Trophoblast cell (in vitro differentiated cells and primary cell): ENCODE measurements around the gene EIF2B4.

Experiments used
- DNase-seq, 2 donors: peaks; one replicate each; pipeline ENCODE4 v3.0.0-alpha.2; 2016
- H2AFZ ChIP-seq: 2 replicates; pipeline ENCODE4 v1.6.1; 2013; ENCODE audit warnings: low read length, moderate library complexity, mild to moderate bottlenecking; ENCODE audit not compliant: insufficient read depth, poor library complexity
- H2AK5ac ChIP-seq: 2 replicates; pipeline ENCODE4 v1.6.1; 2013; ENCODE audit warnings: mild to moderate bottlenecking, low read length
- H2BK120ac ChIP-seq: 2 replicates; pipeline ENCODE4 v1.6.1; 2013; ENCODE audit warnings: low read length, mild to moderate bottlenecking, moderate library complexity; ENCODE audit not compliant: insufficient read depth, poor library complexity
- H2BK12ac ChIP-seq: 2 replicates; pipeline ENCODE4 v1.6.1; 2013; ENCODE audit warnings: mild to moderate bottlenecking, low read length, moderate library complexity
- H2BK5ac ChIP-seq: 2 replicates; pipeline ENCODE4 v1.6.1; 2013; ENCODE audit warnings: low read length, low read depth, moderate library complexity, mild to moderate bottlenecking; ENCODE audit not compliant: poor library complexity
- H3K14ac ChIP-seq: 2 replicates; pipeline ENCODE4 v1.6.1; 2013; ENCODE audit warnings: mild to moderate bottlenecking, low read length
- H3K18ac ChIP-seq: 2 replicates; pipeline ENCODE4 v1.6.1; 2013; ENCODE audit warnings: mild to moderate bottlenecking, low read length
- H3K23ac ChIP-seq: 2 replicates; pipeline ENCODE4 v1.6.1; 2013; ENCODE audit warnings: low read length
- H3K27ac ChIP-seq: 2 replicates; pipeline ENCODE4 v1.5.1; 2013; ENCODE audit warnings: low read depth, mild to moderate bottlenecking, inconsistent platforms, low read length, moderate library complexity
- H3K27me3 ChIP-seq: 2 replicates; pipeline ENCODE4 v1.6.1; 2013; ENCODE audit warnings: inconsistent platforms, mild to moderate bottlenecking, low read length, moderate library complexity; ENCODE audit not compliant: insufficient read depth
- H3K36me3 ChIP-seq, 2 experiments: 1 replicate in 1 of 2; 2 replicates in 1 of 2; pipeline ENCODE4 v1.6.1; 2013; ENCODE audit warnings: low read length in 2 of 2, mild to moderate bottlenecking in 2 of 2, moderate library complexity in 1 of 2; ENCODE audit not compliant: insufficient read depth in 2 of 2, control insufficient read depth in 1 of 2
- H3K4ac ChIP-seq: 2 replicates; pipeline ENCODE4 v1.6.1; 2013; ENCODE audit warnings: low read depth, mild to moderate bottlenecking, low read length, moderate library complexity
- H3K4me1 ChIP-seq, 2 experiments: 1 replicate in 1 of 2; 2 replicates in 1 of 2; pipeline ENCODE4 v1.6.1; 2013; ENCODE audit warnings: low read length in 2 of 2, mild to moderate bottlenecking in 2 of 2, moderate library complexity in 1 of 2; ENCODE audit not compliant: insufficient read depth in 2 of 2, control insufficient read depth in 1 of 2
- H3K4me2 ChIP-seq: 2 replicates; pipeline ENCODE4 v1.6.1; 2013; ENCODE audit warnings: inconsistent platforms, mild to moderate bottlenecking, low read length, moderate library complexity
- H3K4me3 ChIP-seq: 2 replicates; pipeline ENCODE4 v1.5.1; 2013; ENCODE audit warnings: mild to moderate bottlenecking, low read depth, low read length, inconsistent platforms
- H3K79me1 ChIP-seq: one replicate; pipeline ENCODE4 v1.6.1; 2013; ENCODE audit warnings: low read length
- H3K79me2 ChIP-seq: 2 replicates; pipeline ENCODE4 v1.6.1; 2013; ENCODE audit warnings: low read length, mild to moderate bottlenecking; ENCODE audit not compliant: control insufficient read depth, insufficient read depth, poor library complexity
- H3K9ac ChIP-seq: 2 replicates; pipeline ENCODE4 v1.6.1; 2013; ENCODE audit warnings: mild to moderate bottlenecking, low read length
- H3K9me3 ChIP-seq: 2 replicates; pipeline ENCODE4 v1.6.1; 2013; ENCODE audit warnings: low read depth, mild to moderate bottlenecking, control low read depth, inconsistent platforms, low read length; ENCODE audit not compliant: insufficient read depth
- H4K12ac ChIP-seq: 2 replicates; pipeline ENCODE4 v1.6.1; 2013; ENCODE audit warnings: low read depth, mild to moderate bottlenecking, low read length, moderate library complexity
- H4K8ac ChIP-seq: 2 replicates; pipeline ENCODE4 v1.6.1; 2013; ENCODE audit warnings: low read depth, mild to moderate bottlenecking, low read length, moderate library complexity
- H4K91ac ChIP-seq: one replicate; pipeline ENCODE4 v1.6.1; 2013; ENCODE audit warnings: low read depth, mild to moderate bottlenecking, low read length, moderate library complexity
- WGBS: extraction: QIAGEN DNeasy Blood & Tissue Kit; methylation state at CpG from one replicate; pipeline ENCODE4 v1.1.7; 2013; ENCODE audit warnings: missing lambda C conversion rate; ENCODE audit not compliant: insufficient read length, insufficient coverage; ENCODE audit errors: extremely low coverage; 5-methylcytosine and 5-hydroxymethylcytosine counted together

Gene EIF2B4

GRCh38 chr2:27350106-27350693 lies 19.9 kb downstream of the EIF2B4 start:
- no peak overlapping the region for H3K4me2 ChIP-seq
- no peak overlapping the region for H2BK12ac ChIP-seq
- H4K91ac ChIP-seq = no peak overlapping the region
- H3K4me3 ChIP-seq = no peak overlapping the region
- H3K14ac ChIP-seq = no peak overlapping the region
- peaks cover 1 to 3% of the 10 kb centered on the region in 2 experiments for H3K36me3 ChIP-seq
- H2AK5ac ChIP-seq = no peak overlapping the region
- no peak for DNase-seq
- H2BK5ac ChIP-seq = no peak overlapping the region
- H3K79me1 ChIP-seq = no peaks in the 10 kb centered on the region
- H4K12ac ChIP-seq = no peak overlapping the region
- H3K27me3 ChIP-seq = no peaks in the 10 kb centered on the region
- peaks cover 0 to 2% of the 10 kb centered on the region in 2 experiments for H3K4me1 ChIP-seq
- no peak overlapping the region for H3K23ac ChIP-seq
- H2AFZ ChIP-seq = no peak overlapping the region
- peaks cover 7% of the 10 kb centered on the region for H3K79me2 ChIP-seq
- H3K9ac ChIP-seq = no peak overlapping the region
- no peaks in the 10 kb centered on the region for H3K9me3 ChIP-seq
- no peak overlapping the region for H3K27ac ChIP-seq
- no peak overlapping the region for H4K8ac ChIP-seq
- no peak overlapping the region for H3K4ac ChIP-seq
- no peak overlapping the region for H3K18ac ChIP-seq
- no peak overlapping the region for H2BK120ac ChIP-seq
- WGBS = no CpG with 5 or more reads among the region's 7 CpGs

- Histone ChIP-seq H4K8ac (no peak overlapping the region), H3K27me3 (no peaks in the 10 kb centered on the region), H2AK5ac (no peak overlapping the region), H3K4ac (peak overlapping the region; percentile 70), H3K18ac (no peak overlapping the region), H3K27ac (no peak overlapping the region), H3K9ac (no peak overlapping the region), H3K79me1 (no peaks in the 10 kb centered on the region), H3K79me2 (peaks cover 3% of the 10 kb centered on the region), H3K4me2 (no peak overlapping the region), H3K4me3 (no peak overlapping the region), H3K4me1 (no peaks in the 10 kb centered on the region), H3K23ac (no peak overlapping the region), H3K14ac (no peak overlapping the region), H4K91ac (no peak overlapping the region), H2AFZ (no peak overlapping the region), H2BK120ac (no peak overlapping the region), H4K12ac (no peak overlapping the region), H2BK12ac (no peak overlapping the region), H3K36me3 (peaks cover 7 to 11% of the 10 kb centered on the region in 2 experiments), H2BK5ac (no peak overlapping the region), H3K9me3 (no peaks in the 10 kb centered on the region)
- no CpG with 5 or more reads among the region's 2 CpGs for WGBS
- no peak for DNase-seq
These were observed 22.5 kb downstream of the EIF2B4 start for GRCh38 chr2:27347641-27348040.

- no peaks in the 10 kb centered on the region for H3K79me2 ChIP-seq
- H4K91ac ChIP-seq = no peak overlapping the region
- H3K27ac ChIP-seq = no peak overlapping the region
- H2BK12ac ChIP-seq = no peak overlapping the region
- H3K4me1 ChIP-seq = no peaks in the 10 kb centered on the region
- H3K4ac ChIP-seq = no peak overlapping the region
- H3K4me3 ChIP-seq = no peak overlapping the region
- DNase-seq = no peak
- H2AK5ac ChIP-seq = no peak overlapping the region
- H2BK120ac ChIP-seq = no peak overlapping the region
- no peak overlapping the region for H4K12ac ChIP-seq
- H3K23ac ChIP-seq = no peak overlapping the region
- no CpG with 5 or more reads among the region's 7 CpGs for WGBS
- no peaks in the 10 kb centered on the region for H3K79me1 ChIP-seq
- H3K14ac ChIP-seq = no peak overlapping the region
- H3K36me3 ChIP-seq = peaks cover 56 to 77% of the 10 kb centered on the region in 2 experiments
- no peak overlapping the region for H3K18ac ChIP-seq
- H2BK5ac ChIP-seq = no peak overlapping the region
- H3K4me2 ChIP-seq = no peak overlapping the region
- no peak overlapping the region for H4K8ac ChIP-seq
- no peaks in the 10 kb centered on the region for H3K27me3 ChIP-seq
- no peak overlapping the region for H3K9ac ChIP-seq
- no peak overlapping the region for H2AFZ ChIP-seq
- H3K9me3 ChIP-seq = no peaks in the 10 kb centered on the region
These were observed 34.0 kb downstream of the EIF2B4 start for GRCh38 chr2:27336173-27336572.

GRCh38 chr2:27335311-27335710 lies 34.8 kb downstream of the EIF2B4 start:
- H4K91ac ChIP-seq = no peak overlapping the region
- H3K79me2 ChIP-seq = no peaks in the 10 kb centered on the region
- no peak overlapping the region for H3K4me2 ChIP-seq
- H3K27ac ChIP-seq = no peak overlapping the region
- no peak overlapping the region for H2AFZ ChIP-seq
- no peak overlapping the region for H2AK5ac ChIP-seq
- no peaks in the 10 kb centered on the region for H3K79me1 ChIP-seq
- no peak overlapping the region for H2BK12ac ChIP-seq
- no peak overlapping the region for H3K4ac ChIP-seq
- H3K18ac ChIP-seq = no peak overlapping the region
- H3K9ac ChIP-seq = no peak overlapping the region
- H3K4me1 ChIP-seq = no peaks in the 10 kb centered on the region
- WGBS = no CpG with 5 or more reads among the region's 3 CpGs
- no peak overlapping the region for H3K23ac ChIP-seq
- H4K12ac ChIP-seq = no peak overlapping the region
- H3K36me3 ChIP-seq = peaks cover 52 to 75% of the 10 kb centered on the region in 2 experiments
- no peak overlapping the region for H2BK5ac ChIP-seq
- no peak for DNase-seq
- H3K27me3 ChIP-seq = no peaks in the 10 kb centered on the region
- no peak overlapping the region for H3K14ac ChIP-seq
- no peak overlapping the region for H2BK120ac ChIP-seq
- no peak overlapping the region for H4K8ac ChIP-seq
- H3K4me3 ChIP-seq = no peak overlapping the region
- no peaks in the 10 kb centered on the region for H3K9me3 ChIP-seq
